CD14-positive monocyte (primary cell): Measurements from ENCODE around the gene THSD7B. TPM values are rescaled to one million over a fixed set of nuclear protein-coding genes. Genes with fewer than 3 reads are reported as not detected.

Source experiments
- DNase-seq, 3 donors: peaks; one replicate each; pipeline ENCODE4 v3.0.0-alpha.2; 2011 to 2022
- H2AFZ ChIP-seq: 2 replicates; pipeline ENCODE4 v1.6.0; 2012; ENCODE audit warnings: mild to moderate bottlenecking, low read depth, low read length, inconsistent platforms; ENCODE audit not compliant: insufficient read depth, poor library complexity, severe bottlenecking
- H3K27ac ChIP-seq, 2 donors: 1 replicate in 1 of 2; 2 replicates in 1 of 2; pipeline ENCODE4 v1.5.1; 2012 to 2013; ENCODE audit warnings: low read length in 2 of 2, control low read depth in 1 of 2, inconsistent platforms in 1 of 2, low read depth in 1 of 2, mild to moderate bottlenecking in 1 of 2
- H3K27me3 ChIP-seq, 2 donors: one replicate each; pipeline versions ENCODE4 v1.6.0 to v1.6.1; 2011 to 2013; ENCODE audit warnings: low read length in 2 of 2; ENCODE audit not compliant: control insufficient read depth in 2 of 2, insufficient read depth in 2 of 2
- H3K36me3 ChIP-seq, 2 donors: replicated peaks in 1 of 2; 1 replicate in 1 of 2; 2 replicates in 1 of 2; pipeline versions ENCODE4 v1.5.1 to v1.6.1; 2012 to 2013; ENCODE audit warnings: low read length in 2 of 2, control low read depth in 1 of 2, inconsistent platforms in 1 of 2, mild to moderate bottlenecking in 1 of 2; ENCODE audit not compliant: insufficient read depth in 2 of 2, control insufficient read depth in 1 of 2
- H3K4me1 ChIP-seq, 2 donors: 1 replicate in 1 of 2; 2 replicates in 1 of 2; pipeline versions ENCODE4 v1.5.1 to v1.6.1; 2012 to 2013; ENCODE audit warnings: low read length in 2 of 2, control low read depth in 1 of 2, inconsistent platforms in 1 of 2, mild to moderate bottlenecking in 1 of 2, moderate library complexity in 1 of 2; ENCODE audit not compliant: insufficient read depth in 2 of 2, control insufficient read depth in 1 of 2
- H3K4me2 ChIP-seq: replicated peaks from 2 replicates; pipeline ENCODE3; 2012; ENCODE audit warnings: low read length, moderate library complexity, mild to moderate bottlenecking; ENCODE audit not compliant: poor library complexity, severe bottlenecking; ENCODE audit errors: extremely low read depth
- H3K4me3 ChIP-seq, 3 experiments: fragments of 200-600 bp in 1 of 3; sonication (generic) in 1 of 3; replicated peaks in 1 of 3; 1 replicate in 2 of 3; 2 replicates in 1 of 3; pipeline ENCODE4 v1.5.1; 2011 to 2013; ENCODE audit warnings: low read length in 3 of 3, mild to moderate bottlenecking in 3 of 3, control low read depth in 2 of 3, low read depth in 2 of 3, inconsistent platforms in 1 of 3, moderate library complexity in 1 of 3
- H3K79me2 ChIP-seq: 2 replicates; pipeline ENCODE4 v1.6.0; 2012; ENCODE audit warnings: mild to moderate bottlenecking, control low read depth, inconsistent platforms, low read length, moderate library complexity; ENCODE audit not compliant: insufficient read depth
- H3K9ac ChIP-seq: 2 replicates; pipeline ENCODE4 v1.6.0; 2017; ENCODE audit warnings: low read length, mild to moderate bottlenecking; ENCODE audit not compliant: insufficient read depth, poor library complexity, severe bottlenecking
- H3K9me3 ChIP-seq, 2 donors: replicated peaks in 1 of 2; 1 replicate in 1 of 2; 2 replicates in 1 of 2; pipeline versions ENCODE4 v1.5.1 to v1.6.1; 2012 to 2013; ENCODE audit warnings: low read length in 2 of 2, control low read depth in 1 of 2; ENCODE audit not compliant: control insufficient read depth in 1 of 2, insufficient read depth in 1 of 2
- H4K20me1 ChIP-seq: 2 replicates; pipeline ENCODE4 v1.6.0; 2012; ENCODE audit warnings: mild to moderate bottlenecking, low read length, control low read depth, moderate library complexity; ENCODE audit not compliant: insufficient read depth
- H3K27ac Mint-ChIP-seq, 7 donors: one replicate each; pipeline ENCODE4 v1.8.0; 2020; ENCODE audit warnings: mild to moderate bottlenecking in 7 of 7, mixed read lengths in 7 of 7, moderate library complexity in 6 of 7, inconsistent platforms in 2 of 7
- H3K27me3 Mint-ChIP-seq, 3 donors: one replicate each; pipeline ENCODE4 v1.8.0; 2021 to 2022; ENCODE audit warnings: low read depth in 3 of 3, mild to moderate bottlenecking in 3 of 3, mixed read lengths in 3 of 3, moderate library complexity in 3 of 3, inconsistent platforms in 1 of 3
- H3K36me3 Mint-ChIP-seq, 2 donors: one replicate each; pipeline ENCODE4 v1.8.0; 2020; ENCODE audit warnings: mixed read lengths in 2 of 2, inconsistent platforms in 1 of 2, mild to moderate bottlenecking in 1 of 2
- H3K4me1 Mint-ChIP-seq: one replicate; pipeline ENCODE4 v1.8.0; 2020; ENCODE audit warnings: mild to moderate bottlenecking, mixed read lengths
- H3K4me3 Mint-ChIP-seq, 2 donors: one replicate each; pipeline ENCODE4 v1.8.0; 2020; ENCODE audit warnings: mild to moderate bottlenecking in 2 of 2, mixed read lengths in 2 of 2, moderate library complexity in 1 of 2
- H3K9me3 Mint-ChIP-seq, 7 donors: one replicate each; pipeline ENCODE4 v1.8.0; 2020 to 2022; ENCODE audit warnings: mixed read lengths in 7 of 7, mild to moderate bottlenecking in 6 of 7, moderate library complexity in 6 of 7, inconsistent platforms in 2 of 7
- WGBS: methylation state at CpG from one replicate; pipeline ENCODE4 v1.1.5; 2013; ENCODE audit warnings: missing lambda C conversion rate; ENCODE audit not compliant: insufficient coverage; 5-methylcytosine and 5-hydroxymethylcytosine counted together
- intact Hi-C, 2 donors: fragments of 100-400 bp; cut with micrococcal nuclease; formaldehyde crosslinking; loops; one replicate each; pipeline versions ENCODE4 v1.15.0 to v1.15.1; 2023
- polyA plus RNA-seq, 3 donors: library from polyadenylated mRNA; depleted of rRNA in 1 of 3; unstranded in 2 of 3; stranded (reverse) in 1 of 3; fragments of 300-500 nt in 2 of 3; fragments of >200 nt in 1 of 3; fragmentation: Illumina TruSeq in 2 of 3; gene quantifications; 1 replicate in 2 of 3; 2 replicates in 1 of 3; pipeline ENCODE4 v1.2.3, GENCODE V29; 2012 to 2021
- TF ChIP-seq, protein P1 (sequence below): fragments of 200-600 bp; IDR thresholded peaks from one replicate; pipeline ENCODE4 v1.8.0; 2022; ENCODE audit warnings: antibody characterized with exemption, mild to moderate bottlenecking

The THSD7B gene
- polyA plus RNA-seq, 3 donors, result not detected

DNA sequence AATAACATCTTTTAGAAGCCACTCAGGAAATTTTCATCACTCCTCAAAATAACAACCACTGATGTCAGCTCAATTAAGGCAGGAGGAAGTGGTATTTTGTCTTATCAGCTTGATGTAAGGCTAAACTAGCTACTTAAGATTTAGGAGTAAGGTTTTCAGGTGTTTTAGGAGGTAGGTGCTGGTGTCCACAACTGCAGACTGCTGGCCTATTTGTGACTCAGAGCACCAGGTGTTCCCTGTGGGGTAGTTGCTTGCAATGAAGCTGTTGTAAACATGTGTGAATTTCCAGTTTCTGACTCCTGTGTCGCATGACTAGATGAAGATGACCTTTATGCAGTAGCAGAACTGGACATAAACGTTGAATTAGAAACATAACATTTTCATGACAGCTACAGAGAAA, 164.2 kb downstream of the THSD7B start:
- no peak overlapping the region for H3K4me3 Mint-ChIP-seq
- Histone ChIP-seq H3K9me3 (no peaks in the 10 kb centered on the region), H2AFZ (no peak overlapping the region), H3K27me3 (no peaks in the 10 kb centered on the region), H3K4me1 (no peaks in the 10 kb centered on the region), H3K4me3 (no peak overlapping the region), H3K79me2 (no peaks in the 10 kb centered on the region), H3K4me2 (no peak overlapping the region), H3K27ac (no peak overlapping the region), H3K9ac (no peak overlapping the region), H3K36me3 (no peaks in the 10 kb centered on the region), H4K20me1 (no peaks in the 10 kb centered on the region)
- H3K27me3 Mint-ChIP-seq, result peaks cover 0 to 3% (median 0%) of the 10 kb centered on the region in 3 donors
- peaks cover 0 to 4% (median 0%) of the 10 kb centered on the region in 7 donors for H3K9me3 Mint-ChIP-seq
- H3K27ac Mint-ChIP-seq, result no peak overlapping the region
- TF ChIP-seq, protein P1, sequence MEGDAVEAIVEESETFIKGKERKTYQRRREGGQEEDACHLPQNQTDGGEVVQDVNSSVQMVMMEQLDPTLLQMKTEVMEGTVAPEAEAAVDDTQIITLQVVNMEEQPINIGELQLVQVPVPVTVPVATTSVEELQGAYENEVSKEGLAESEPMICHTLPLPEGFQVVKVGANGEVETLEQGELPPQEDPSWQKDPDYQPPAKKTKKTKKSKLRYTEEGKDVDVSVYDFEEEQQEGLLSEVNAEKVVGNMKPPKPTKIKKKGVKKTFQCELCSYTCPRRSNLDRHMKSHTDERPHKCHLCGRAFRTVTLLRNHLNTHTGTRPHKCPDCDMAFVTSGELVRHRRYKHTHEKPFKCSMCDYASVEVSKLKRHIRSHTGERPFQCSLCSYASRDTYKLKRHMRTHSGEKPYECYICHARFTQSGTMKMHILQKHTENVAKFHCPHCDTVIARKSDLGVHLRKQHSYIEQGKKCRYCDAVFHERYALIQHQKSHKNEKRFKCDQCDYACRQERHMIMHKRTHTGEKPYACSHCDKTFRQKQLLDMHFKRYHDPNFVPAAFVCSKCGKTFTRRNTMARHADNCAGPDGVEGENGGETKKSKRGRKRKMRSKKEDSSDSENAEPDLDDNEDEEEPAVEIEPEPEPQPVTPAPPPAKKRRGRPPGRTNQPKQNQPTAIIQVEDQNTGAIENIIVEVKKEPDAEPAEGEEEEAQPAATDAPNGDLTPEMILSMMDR, result no peak
- no peak for DNase-seq
- H3K4me1 Mint-ChIP-seq, result no peaks in the 10 kb centered on the region
- intact Hi-C loops, result no loop called here
- no peaks in the 10 kb centered on the region for H3K36me3 Mint-ChIP-seq
- WGBS, result no CpG with 5 or more reads among the region's 2 CpGs

DNA sequence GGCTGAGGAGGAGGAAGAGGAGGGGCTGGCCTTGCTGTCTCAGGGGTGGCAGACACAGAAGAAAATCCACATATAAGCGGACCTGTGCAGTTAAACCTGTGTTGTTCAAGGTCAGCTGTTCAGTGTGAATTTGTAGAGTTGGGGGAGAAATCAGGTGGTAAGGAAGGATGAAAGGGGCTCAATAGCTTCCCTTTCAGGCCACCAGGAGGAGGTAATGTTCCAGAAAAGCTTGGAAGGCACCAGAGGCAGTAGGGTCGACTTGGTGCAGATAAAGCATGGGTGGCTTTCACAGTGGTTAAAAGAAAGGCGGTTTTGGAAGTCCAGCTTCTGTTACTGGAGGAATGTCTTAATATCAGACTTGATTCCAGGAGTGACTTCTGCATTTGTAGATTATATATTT, 167.4 kb downstream of the THSD7B start:
- TF ChIP-seq, protein P1, result no peak
- no peaks in the 10 kb centered on the region for H3K36me3 ChIP-seq
- no CpG with 5 or more reads among the region's 3 CpGs for WGBS
- H3K4me3 Mint-ChIP-seq, result no peak overlapping the region
- H3K27me3 Mint-ChIP-seq, result peaks cover 0 to 3% (median 1%) of the 10 kb centered on the region in 3 donors
- intact Hi-C loops, result no loop called here
- no peaks in the 10 kb centered on the region for H3K4me1 ChIP-seq
- no peaks in the 10 kb centered on the region for H3K9me3 ChIP-seq
- no peaks in the 10 kb centered on the region for H3K4me1 Mint-ChIP-seq
- no peaks in the 10 kb centered on the region for H3K79me2 ChIP-seq
- no peak overlapping the region for H3K27ac ChIP-seq
- H3K4me3 ChIP-seq, result no peak overlapping the region
- DNase-seq, result no peak
- no peak overlapping the region for H3K27ac Mint-ChIP-seq
- H3K27me3 ChIP-seq, result no peaks in the 10 kb centered on the region
- no peaks in the 10 kb centered on the region for H4K20me1 ChIP-seq
- peaks cover 0 to 2% (median 0%) of the 10 kb centered on the region in 7 donors for H3K9me3 Mint-ChIP-seq
- H3K9ac ChIP-seq, result no peak overlapping the region
- no peak overlapping the region for H3K4me2 ChIP-seq
- H2AFZ ChIP-seq, result no peak overlapping the region
- H3K36me3 Mint-ChIP-seq, result no peaks in the 10 kb centered on the region
